ENCODE data around the gene ENKUR. TPM values are rescaled to one million over a fixed set of nuclear protein-coding genes. Genes with fewer than 3 reads are reported as not detected.

The ENKUR gene, protein sequence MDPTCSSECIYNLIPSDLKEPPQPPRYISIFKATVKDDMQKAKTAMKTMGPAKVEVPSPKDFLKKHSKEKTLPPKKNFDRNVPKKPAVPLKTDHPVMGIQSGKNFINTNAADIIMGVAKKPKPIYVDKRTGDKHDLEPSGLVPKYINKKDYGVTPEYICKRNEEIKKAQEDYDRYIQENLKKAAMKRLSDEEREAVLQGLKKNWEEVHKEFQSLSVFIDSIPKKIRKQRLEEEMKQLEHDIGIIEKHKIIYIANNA
- not detected in 2 replicates for total RNA-seq (2013; cell fraction: nucleolus; rRNA removed)
- total RNA-seq (2014; rRNA removed) (not detected in 2 replicates), total RNA-seq (2014; rRNA removed; fragmentation: Illumina TruSeq; extraction: Trizol) (not detected in 2 replicates), total RNA-seq (2021) (0.08 TPM in 1 of 2 replicates, not detected in the other), polyA plus RNA-seq (2011; rRNA removed) (0.06 TPM in 1 of 2 replicates, not detected in the other), polyA plus RNA-seq (2014; fragmentation: Illumina TruSeq; extraction: Trizol) (0.01 TPM in 1 of 2 replicates, not detected in the other), polyA plus RNA-seq (2014; fragmentation: Nextera tagmentation; extraction: Ambion mirVana) (under 1 TPM; 0.05 to 0.16 TPM), polyA plus RNA-seq (2014; rRNA removed) (not detected in 2 replicates), polyA plus RNA-seq (2016; fragmentation: Nextera tagmentation; extraction: Ambion mirVana) (under 1 TPM in 1 of 2 experiments, not detected in 1; 0.19 TPM), polyA minus RNA-seq (2011; rRNA and poly(A)+ RNA removed) (not detected in 2 replicates), Bru-seq, nascent RNA (percentile 10 among the genes with signal in this experiment), BruChase-seq, experiment 1, labeled RNA remaining after a 6-hour chase (percentile 7 among the genes with signal in this experiment), BruChase-seq, experiment 2, labeled RNA remaining after a 2-hour chase (percentile 8 among the genes with signal in this experiment)
- polyA plus RNA-seq (2011; ENCODE audit: low read depth), result not detected
- not detected in 2 replicates for polyA plus RNA-seq (2011; cell fraction: cytosol; rRNA removed)
- not detected in 2 replicates for polyA plus RNA-seq (2011; cell fraction: nucleus; rRNA removed)
- not detected in 2 replicates for polyA plus RNA-seq (2012)
- polyA minus RNA-seq (2011; cell fraction: cytosol; rRNA and poly(A)+ RNA removed), result not detected in 2 replicates
- not detected in 2 replicates for polyA minus RNA-seq (2011; cell fraction: nucleus; rRNA and poly(A)+ RNA removed)
- long read RNA-seq, experiment 1, partial matches to known transcripts, result 0 of 1 reads
- long read RNA-seq, experiment 1, other reads (novel, unspliced or antisense), result 1 of 1 reads
- long read RNA-seq, experiment 2, result 0 reads

DNA sequence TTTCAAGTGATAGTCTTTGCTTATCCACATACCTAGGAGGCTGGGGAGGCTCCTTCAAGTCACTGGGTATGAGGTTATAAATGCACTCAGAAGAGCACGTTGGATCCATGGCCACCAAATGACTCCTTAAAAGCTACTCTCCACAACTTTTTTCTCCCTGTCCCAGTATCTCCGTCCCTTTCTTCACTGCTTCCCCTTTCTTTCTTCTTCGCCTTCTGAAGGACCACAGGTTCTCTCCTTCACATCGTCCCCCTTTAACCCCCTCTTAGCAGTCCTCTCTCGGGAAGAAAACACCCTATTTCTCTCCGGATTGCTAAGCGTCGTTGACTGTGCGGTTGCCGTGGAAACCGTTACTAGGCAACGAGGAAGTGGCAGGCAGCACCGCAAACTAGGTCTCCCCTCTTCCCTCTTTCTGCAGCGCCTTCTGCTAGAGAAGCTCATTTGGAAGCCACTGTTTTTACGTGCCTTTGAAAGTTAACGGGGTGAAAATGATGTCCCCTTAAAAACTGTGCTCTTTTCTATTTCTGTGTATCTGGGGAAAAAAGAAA, at the start of gene ENKUR:
Gene ENKUR (minus strand): TSS at position 331 of the 548 bp plus-strand sequence. CDS start 222 bp downstream, at position 109.
- no peaks in the 10 kb centered on the region for H3K36me3 ChIP-seq (ENCODE audit: control insufficient read depth in 2 of 2, insufficient read depth in 2 of 2, low read length in 1 of 2)
- peak; percentile 72 for ATAC-seq
- H3K4me2 ChIP-seq (ENCODE audit: control insufficient read depth, insufficient read depth), result peak within 1 kb of the TSS; percentile 83
- H3K9ac ChIP-seq (ENCODE audit: control insufficient read depth, insufficient read depth, low read length), result peak within 1 kb of the TSS; percentile 86
- peak within 1 kb of the TSS; percentile 80 for H3K27ac ChIP-seq (ENCODE audit: control insufficient read depth, insufficient read depth)
- BruUV-seq (replicated peaks), result no TSS peak
- no peaks in the 10 kb centered on the region for H4K20me1 ChIP-seq (ENCODE audit: control insufficient read depth, insufficient read depth)
- ChIA-PET POLR2A (interaction anchor here (0.7 to 1.1 kb wide), 4 partner anchors 50 to 808 kb away, joined by 3 to 4 read pairs (median 3); no protein-coding TSS in a partner anchor), RAD21 (ENCODE audit: unreplicated experiment) (interaction anchor here (0.7 to 1.6 kb wide), 7 partner anchors 20 to 398 kb away, joined by 3 to 12 read pairs (median 5); partner anchors contain the start of gene PRTFDC1), CTCF (interaction anchor here (0.8 to 1.1 kb wide), 6 partner anchors 9 to 398 kb away, joined by 3 to 4 read pairs (median 3); no protein-coding TSS in a partner anchor), SMC1A (ENCODE audit: uncharacterized antibody, unreplicated experiment) (interaction anchor here (0.7 to 1.3 kb wide), 6 partner anchors 10 to 92 kb away, joined by 3 to 6 read pairs (median 4); no protein-coding TSS in a partner anchor)
- FAIRE-seq, result peak; percentile 82
- no peak for DNase-seq (ENCODE audit: low read depth, low spot score)
- peak within 1 kb of the TSS; percentile 94 for H2AFZ ChIP-seq (ENCODE audit: control insufficient read depth, low read depth, low read length)
- peak within 1 kb of the TSS; percentile 81 for H3K4me3 ChIP-seq
- no peaks in the 10 kb centered on the region; the same call in 1 of the 2 replicates for H3K79me2 ChIP-seq (ENCODE audit: control insufficient read depth, insufficient read depth, low read length)
- H3K4me1 ChIP-seq (ENCODE audit: control insufficient read depth, insufficient read depth, low read length), result peaks cover 4% of the 10 kb centered on the region
- 1% methylated on average over 16 of the region's 16 CpGs for WGBS (ENCODE audit: insufficient coverage, insufficient replicate concordance, low lambda C conversion rate, missing lambda C conversion rate)
- in situ Hi-C loops (cut with MboI) (no loop called here), intact Hi-C loops (cut with micrococcal nuclease; ENCODE audit: unreplicated experiment) (loop anchor here (10.0 kb wide), 2 partner anchors 59 to 291 kb away; partner anchors contain the start of gene ARHGAP21)
- no peaks in the 10 kb centered on the region for H3K27me3 ChIP-seq (replicated peaks in 1 of 2; ENCODE audit: control insufficient read depth in 2 of 2, insufficient read depth in 2 of 2, low read length in 1 of 2)
- no peaks in the 10 kb centered on the region; the same call in 2 of the 3 replicates for H3K9me3 ChIP-seq (replicated peaks; ENCODE audit: control insufficient read depth, insufficient read depth, low read length)
- TF ChIP-seq BACH1 (IDR thresholded peaks at IDR 0.05; ENCODE audit: borderline replicate concordance), result no peak
- no peak for TF ChIP-seq DPF2 (IDR thresholded peaks at IDR 0.05)
- TF ChIP-seq MEF2B (IDR thresholded peaks at IDR 0.05; ENCODE audit: partially characterized antibody, poor library complexity, severe bottlenecking), result peak; percentile 54
- TF ChIP-seq, protein P1, sequence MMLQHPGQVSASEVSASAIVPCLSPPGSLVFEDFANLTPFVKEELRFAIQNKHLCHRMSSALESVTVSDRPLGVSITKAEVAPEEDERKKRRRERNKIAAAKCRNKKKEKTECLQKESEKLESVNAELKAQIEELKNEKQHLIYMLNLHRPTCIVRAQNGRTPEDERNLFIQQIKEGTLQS (IDR thresholded peaks at IDR 0.05; ENCODE audit: borderline replicate concordance, extremely low read depth, low read depth, low read length), result no peak
- TF ChIP-seq, protein P2, sequence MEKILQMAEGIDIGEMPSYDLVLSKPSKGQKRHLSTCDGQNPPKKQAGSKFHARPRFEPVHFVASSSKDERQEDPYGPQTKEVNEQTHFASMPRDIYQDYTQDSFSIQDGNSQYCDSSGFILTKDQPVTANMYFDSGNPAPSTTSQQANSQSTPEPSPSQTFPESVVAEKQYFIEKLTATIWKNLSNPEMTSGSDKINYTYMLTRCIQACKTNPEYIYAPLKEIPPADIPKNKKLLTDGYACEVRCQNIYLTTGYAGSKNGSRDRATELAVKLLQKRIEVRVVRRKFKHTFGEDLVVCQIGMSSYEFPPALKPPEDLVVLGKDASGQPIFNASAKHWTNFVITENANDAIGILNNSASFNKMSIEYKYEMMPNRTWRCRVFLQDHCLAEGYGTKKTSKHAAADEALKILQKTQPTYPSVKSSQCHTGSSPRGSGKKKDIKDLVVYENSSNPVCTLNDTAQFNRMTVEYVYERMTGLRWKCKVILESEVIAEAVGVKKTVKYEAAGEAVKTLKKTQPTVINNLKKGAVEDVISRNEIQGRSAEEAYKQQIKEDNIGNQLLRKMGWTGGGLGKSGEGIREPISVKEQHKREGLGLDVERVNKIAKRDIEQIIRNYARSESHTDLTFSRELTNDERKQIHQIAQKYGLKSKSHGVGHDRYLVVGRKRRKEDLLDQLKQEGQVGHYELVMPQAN (conservative IDR thresholded peaks at IDR 0.05), result peak; percentile 86
- peak; percentile 99 for TF ChIP-seq BMI1 (IDR thresholded peaks at IDR 0.05; ENCODE audit: borderline replicate concordance)
- TF ChIP-seq RFX5 (IDR thresholded peaks at IDR 0.05; ENCODE audit: low read depth, low read length), result 0 out of 2 replicates have a peak, but pooled peaks have one; percentile 52
- TF ChIP-seq, protein P3, sequence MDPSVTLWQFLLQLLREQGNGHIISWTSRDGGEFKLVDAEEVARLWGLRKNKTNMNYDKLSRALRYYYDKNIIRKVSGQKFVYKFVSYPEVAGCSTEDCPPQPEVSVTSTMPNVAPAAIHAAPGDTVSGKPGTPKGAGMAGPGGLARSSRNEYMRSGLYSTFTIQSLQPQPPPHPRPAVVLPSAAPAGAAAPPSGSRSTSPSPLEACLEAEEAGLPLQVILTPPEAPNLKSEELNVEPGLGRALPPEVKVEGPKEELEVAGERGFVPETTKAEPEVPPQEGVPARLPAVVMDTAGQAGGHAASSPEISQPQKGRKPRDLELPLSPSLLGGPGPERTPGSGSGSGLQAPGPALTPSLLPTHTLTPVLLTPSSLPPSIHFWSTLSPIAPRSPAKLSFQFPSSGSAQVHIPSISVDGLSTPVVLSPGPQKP (IDR thresholded peaks at IDR 0.05; ENCODE audit: low read depth, low read length), result no peak
- no peak for TF ChIP-seq STAT1 (conservative IDR thresholded peaks at IDR 0.05)
- TF ChIP-seq SIN3A (IDR thresholded peaks at IDR 0.05; ENCODE audit: low read depth, low read length), result peak; percentile 88
- TF ChIP-seq HCFC1 (IDR thresholded peaks at IDR 0.05; ENCODE audit: low read length), result no peak
- TF ChIP-seq, protein P4, sequence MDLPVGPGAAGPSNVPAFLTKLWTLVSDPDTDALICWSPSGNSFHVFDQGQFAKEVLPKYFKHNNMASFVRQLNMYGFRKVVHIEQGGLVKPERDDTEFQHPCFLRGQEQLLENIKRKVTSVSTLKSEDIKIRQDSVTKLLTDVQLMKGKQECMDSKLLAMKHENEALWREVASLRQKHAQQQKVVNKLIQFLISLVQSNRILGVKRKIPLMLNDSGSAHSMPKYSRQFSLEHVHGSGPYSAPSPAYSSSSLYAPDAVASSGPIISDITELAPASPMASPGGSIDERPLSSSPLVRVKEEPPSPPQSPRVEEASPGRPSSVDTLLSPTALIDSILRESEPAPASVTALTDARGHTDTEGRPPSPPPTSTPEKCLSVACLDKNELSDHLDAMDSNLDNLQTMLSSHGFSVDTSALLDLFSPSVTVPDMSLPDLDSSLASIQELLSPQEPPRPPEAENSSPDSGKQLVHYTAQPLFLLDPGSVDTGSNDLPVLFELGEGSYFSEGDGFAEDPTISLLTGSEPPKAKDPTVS (IDR thresholded peaks at IDR 0.05; ENCODE audit: low read depth, low read length), result no peak
